Activated naive CD4-positive, alpha-beta T cell treated with anti-CD3 and anti-CD28 coated beads, Interleukin-2, amount 50 U/mL, for 24 hours (primary cell): ENCODE data around the gene S100A4.
A peak's percentile ranks its signal among the peaks of the same experiment; 100 is the strongest.

ENCODE experiments used
- H3K27ac Mint-ChIP-seq: one replicate; pipeline ENCODE4 v1.8.0; 2021; ENCODE audit warnings: mild to moderate bottlenecking, mixed read lengths
- H3K27me3 Mint-ChIP-seq: one replicate; pipeline ENCODE4 v1.8.0; 2021; ENCODE audit warnings: mixed read lengths
- H3K36me3 Mint-ChIP-seq: one replicate; pipeline ENCODE4 v1.8.0; 2021; ENCODE audit warnings: mixed read lengths
- H3K4me1 Mint-ChIP-seq: one replicate; pipeline ENCODE4 v1.8.0; 2021; ENCODE audit warnings: mixed read lengths
- H3K4me3 Mint-ChIP-seq: one replicate; pipeline ENCODE4 v1.8.0; 2021; ENCODE audit warnings: mild to moderate bottlenecking, mixed read lengths
- H3K9me3 Mint-ChIP-seq: one replicate; pipeline ENCODE4 v1.8.0; 2021; ENCODE audit warnings: mixed read lengths

S100A4 gene

GRCh38 chr1:153543736-153544135 lies 1.9 kb downstream of the S100A4 start:
- peak overlapping the region; percentile 89 for H3K27ac Mint-ChIP-seq
- peaks cover 3% of the 10 kb centered on the region for H3K36me3 Mint-ChIP-seq
- H3K4me3 Mint-ChIP-seq, result peak overlapping the region; percentile 8
- no peaks in the 10 kb centered on the region for H3K27me3 Mint-ChIP-seq
- H3K4me1 Mint-ChIP-seq, result peaks cover 81% of the 10 kb centered on the region
- H3K9me3 Mint-ChIP-seq, result no peaks in the 10 kb centered on the region

- peaks cover 80% of the 10 kb centered on the region for H3K4me1 Mint-ChIP-seq
- peaks cover 3% of the 10 kb centered on the region for H3K36me3 Mint-ChIP-seq
- H3K27me3 Mint-ChIP-seq, result no peaks in the 10 kb centered on the region
- H3K9me3 Mint-ChIP-seq, result no peaks in the 10 kb centered on the region
- H3K27ac Mint-ChIP-seq, result peak overlapping the region; percentile 95
- peak overlapping the region; percentile 36 for H3K4me3 Mint-ChIP-seq
These were observed 2.5 kb downstream of the S100A4 start for GRCh38 chr1:153542956-153543711.

- Mint-ChIP-seq H3K4me1 (peaks cover 80% of the 10 kb centered on the region), H3K27ac (peak overlapping the region; percentile 95), H3K27me3 (no peaks in the 10 kb centered on the region), H3K9me3 (no peaks in the 10 kb centered on the region), H3K36me3 (peaks cover 3% of the 10 kb centered on the region), H3K4me3 (peak overlapping the region; percentile 62)
These were observed 3.7 kb downstream of the S100A4 start for GRCh38 chr1:153541641-153542590.

- Mint-ChIP-seq H3K4me1 (peaks cover 78% of the 10 kb centered on the region), H3K4me3 (peak within 1 kb of the TSS; percentile 62), H3K9me3 (no peaks in the 10 kb centered on the region), H3K27me3 (no peaks in the 10 kb centered on the region), H3K27ac (peak within 1 kb of the TSS; percentile 95), H3K36me3 (peaks cover 3% of the 10 kb centered on the region)
These were observed 4.9 kb downstream of the S100A4 start, which contains the start of gene S100A5 for GRCh38 chr1:153540394-153541361. Gene S100A5 (minus strand): TSS chr1:153540934. CDS start chr1:153540191, 743 bp downstream.

- peak overlapping the region; percentile 52 for H3K27ac Mint-ChIP-seq
- no peaks in the 10 kb centered on the region for H3K9me3 Mint-ChIP-seq
- peaks cover 3% of the 10 kb centered on the region for H3K36me3 Mint-ChIP-seq
- no peak overlapping the region for H3K4me3 Mint-ChIP-seq
- peaks cover 76% of the 10 kb centered on the region for H3K4me1 Mint-ChIP-seq
- H3K27me3 Mint-ChIP-seq, result no peaks in the 10 kb centered on the region
These were observed 6.1 kb downstream of the S100A4 start for GRCh38 chr1:153539395-153540093.

GRCh38 chr1:153538315-153538821 lies 7.2 kb downstream of the S100A4 start:
- H3K4me3 Mint-ChIP-seq, result no peak overlapping the region
- no peaks in the 10 kb centered on the region for H3K27me3 Mint-ChIP-seq
- peaks cover 76% of the 10 kb centered on the region for H3K4me1 Mint-ChIP-seq
- H3K9me3 Mint-ChIP-seq, result no peaks in the 10 kb centered on the region
- peak overlapping the region; percentile 41 for H3K27ac Mint-ChIP-seq
- H3K36me3 Mint-ChIP-seq, result peaks cover 3% of the 10 kb centered on the region

- no peaks in the 10 kb centered on the region for H3K9me3 Mint-ChIP-seq
- no peaks in the 10 kb centered on the region for H3K27me3 Mint-ChIP-seq
- H3K36me3 Mint-ChIP-seq, result no peaks in the 10 kb centered on the region
- H3K4me1 Mint-ChIP-seq, result peaks cover 76% of the 10 kb centered on the region
- peak overlapping the region; percentile 59 for H3K27ac Mint-ChIP-seq
- peak overlapping the region; percentile 90 for H3K4me3 Mint-ChIP-seq
These were observed 8.3 kb downstream of the S100A4 start for GRCh38 chr1:153537376-153537730.

GRCh38 chr1:153536671-153537375 lies 8.8 kb downstream of the S100A4 start:
- Mint-ChIP-seq H3K27me3 (no peaks in the 10 kb centered on the region), H3K4me1 (peaks cover 76% of the 10 kb centered on the region), H3K36me3 (no peaks in the 10 kb centered on the region), H3K9me3 (no peaks in the 10 kb centered on the region), H3K27ac (peak overlapping the region; percentile 98), H3K4me3 (peak overlapping the region; percentile 90)

- Mint-ChIP-seq H3K4me3 (peak overlapping the region; percentile 90), H3K27ac (peak overlapping the region; percentile 98), H3K9me3 (no peaks in the 10 kb centered on the region), H3K4me1 (peaks cover 76% of the 10 kb centered on the region), H3K36me3 (no peaks in the 10 kb centered on the region), H3K27me3 (no peaks in the 10 kb centered on the region)
These were observed 9.5 kb downstream of the S100A4 start for GRCh38 chr1:153536012-153536670.

GRCh38 chr1:153535242-153536011 lies 10.2 kb downstream of the S100A4 start, which contains the start of gene S100A6:
Gene S100A6 (minus strand): TSS chr1:153535991. CDS start chr1:153535339, 652 bp downstream.
- no peaks in the 10 kb centered on the region for H3K27me3 Mint-ChIP-seq
- H3K4me3 Mint-ChIP-seq, result peak within 1 kb of the TSS; percentile 90
- no peaks in the 10 kb centered on the region for H3K36me3 Mint-ChIP-seq
- peaks cover 73% of the 10 kb centered on the region for H3K4me1 Mint-ChIP-seq
- no peaks in the 10 kb centered on the region for H3K9me3 Mint-ChIP-seq
- H3K27ac Mint-ChIP-seq, result peak within 1 kb of the TSS; percentile 98

GRCh38 chr1:153534925-153535241 lies 10.7 kb downstream of the S100A4 start:
- H3K36me3 Mint-ChIP-seq, result no peaks in the 10 kb centered on the region
- H3K27me3 Mint-ChIP-seq, result no peaks in the 10 kb centered on the region
- no peaks in the 10 kb centered on the region for H3K9me3 Mint-ChIP-seq
- H3K4me1 Mint-ChIP-seq, result peaks cover 67% of the 10 kb centered on the region
- H3K27ac Mint-ChIP-seq, result peak overlapping the region; percentile 83
- peak overlapping the region; percentile 90 for H3K4me3 Mint-ChIP-seq

GRCh38 chr1:153534226-153534924 lies 11.2 kb downstream of the S100A4 start:
- Mint-ChIP-seq H3K4me3 (peak overlapping the region; percentile 90), H3K27ac (peak overlapping the region; percentile 95), H3K27me3 (no peaks in the 10 kb centered on the region), H3K9me3 (no peaks in the 10 kb centered on the region), H3K4me1 (peaks cover 62% of the 10 kb centered on the region), H3K36me3 (no peaks in the 10 kb centered on the region)
